ENCODE data around the gene KIRREL1.

- TF ChIP-seq EZH2 (IDR thresholded peaks at IDR 0.05; ENCODE audit: insufficient read depth, low read length): no peak
- TF ChIP-seq, protein P1, sequence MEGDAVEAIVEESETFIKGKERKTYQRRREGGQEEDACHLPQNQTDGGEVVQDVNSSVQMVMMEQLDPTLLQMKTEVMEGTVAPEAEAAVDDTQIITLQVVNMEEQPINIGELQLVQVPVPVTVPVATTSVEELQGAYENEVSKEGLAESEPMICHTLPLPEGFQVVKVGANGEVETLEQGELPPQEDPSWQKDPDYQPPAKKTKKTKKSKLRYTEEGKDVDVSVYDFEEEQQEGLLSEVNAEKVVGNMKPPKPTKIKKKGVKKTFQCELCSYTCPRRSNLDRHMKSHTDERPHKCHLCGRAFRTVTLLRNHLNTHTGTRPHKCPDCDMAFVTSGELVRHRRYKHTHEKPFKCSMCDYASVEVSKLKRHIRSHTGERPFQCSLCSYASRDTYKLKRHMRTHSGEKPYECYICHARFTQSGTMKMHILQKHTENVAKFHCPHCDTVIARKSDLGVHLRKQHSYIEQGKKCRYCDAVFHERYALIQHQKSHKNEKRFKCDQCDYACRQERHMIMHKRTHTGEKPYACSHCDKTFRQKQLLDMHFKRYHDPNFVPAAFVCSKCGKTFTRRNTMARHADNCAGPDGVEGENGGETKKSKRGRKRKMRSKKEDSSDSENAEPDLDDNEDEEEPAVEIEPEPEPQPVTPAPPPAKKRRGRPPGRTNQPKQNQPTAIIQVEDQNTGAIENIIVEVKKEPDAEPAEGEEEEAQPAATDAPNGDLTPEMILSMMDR (IDR thresholded peaks at IDR 0.05; ENCODE audit: insufficient read depth, low read depth, low read length): no peak
Observed at GRCh38 chr1:157995583-157996169, 2.2 kb downstream of the KIRREL1 start.
